SIG-M5 treated with dmso at 0.1 percent for 504 hours (cell line): ENCODE measurements around the gene SERPINE3.

Experiments used
- DNase-seq: peaks from one replicate; lab custom pipeline; 2025; ENCODE audit not compliant: unreplicated experiment; lab: John Stamatoyannopoulos, UW

Gene SERPINE3

GRCh38 chr13:51360489-51360888 is 21.0 kb downstream of the SERPINE3 start:
- no peak for DNase-seq

DNA sequence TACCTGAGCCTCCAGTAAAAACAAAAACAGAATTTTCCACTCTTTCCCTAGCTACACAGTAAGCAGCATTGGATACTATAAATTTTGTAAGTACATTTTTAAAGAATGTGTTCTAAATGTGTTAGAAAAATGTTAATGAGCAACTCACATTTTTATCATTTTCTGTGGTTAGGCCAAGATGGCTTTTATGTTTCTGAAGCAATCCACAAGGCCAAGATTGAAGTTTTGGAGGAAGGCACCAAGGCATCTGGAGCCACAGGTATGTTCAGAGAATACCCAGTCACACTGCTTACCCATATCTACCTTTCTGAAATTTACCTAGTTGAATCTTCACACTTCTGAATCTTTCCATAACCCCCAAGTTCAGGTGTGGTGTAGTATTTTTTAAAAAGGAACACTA is 21.6 kb downstream of the SERPINE3 start:
- no peak for DNase-seq

DNA sequence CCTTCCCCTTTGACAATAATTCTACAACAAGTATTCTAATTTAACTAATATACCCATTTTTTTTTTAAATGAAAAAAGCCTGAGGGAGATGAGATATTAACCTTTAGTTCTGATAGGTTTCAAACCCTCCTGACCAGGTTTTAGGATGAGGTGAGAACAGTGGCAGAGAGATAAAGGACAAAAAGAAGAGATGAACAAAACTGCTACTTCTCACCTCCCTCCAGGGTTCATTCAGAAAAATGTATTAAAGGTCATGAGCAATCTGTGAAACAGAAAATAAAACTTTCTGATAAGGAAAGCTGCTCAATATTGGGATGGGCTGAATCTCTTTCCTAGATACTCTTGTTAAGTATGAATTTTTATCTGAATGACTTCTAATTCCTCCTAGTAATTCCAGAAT is 24.1 kb downstream of the SERPINE3 start:
- DNase-seq = no peak

GRCh38 chr13:51364404-51365008 is 25.0 kb downstream of the SERPINE3 start:
- DNase-seq = no peak

DNA sequence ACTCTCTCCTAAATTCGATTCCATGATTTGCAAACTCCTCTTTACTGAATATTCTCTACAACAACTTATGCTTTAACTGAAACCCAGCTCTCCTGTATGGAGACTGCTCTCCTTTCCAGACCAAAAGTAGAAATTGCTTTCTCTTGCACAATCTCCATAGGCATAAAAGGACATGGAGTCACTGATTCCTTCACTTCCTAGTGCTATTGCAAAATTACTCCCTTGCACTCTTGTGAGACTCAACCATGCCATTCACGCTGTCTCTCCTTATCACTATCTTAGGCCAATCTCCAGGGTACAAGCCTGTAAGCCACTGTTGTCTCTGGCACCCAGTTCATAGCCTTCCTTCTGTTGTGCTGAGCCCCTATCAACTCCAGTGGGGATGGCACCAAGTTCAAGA is 30.6 kb downstream of the SERPINE3 start:
- DNase-seq = peak; percentile 59

DNA sequence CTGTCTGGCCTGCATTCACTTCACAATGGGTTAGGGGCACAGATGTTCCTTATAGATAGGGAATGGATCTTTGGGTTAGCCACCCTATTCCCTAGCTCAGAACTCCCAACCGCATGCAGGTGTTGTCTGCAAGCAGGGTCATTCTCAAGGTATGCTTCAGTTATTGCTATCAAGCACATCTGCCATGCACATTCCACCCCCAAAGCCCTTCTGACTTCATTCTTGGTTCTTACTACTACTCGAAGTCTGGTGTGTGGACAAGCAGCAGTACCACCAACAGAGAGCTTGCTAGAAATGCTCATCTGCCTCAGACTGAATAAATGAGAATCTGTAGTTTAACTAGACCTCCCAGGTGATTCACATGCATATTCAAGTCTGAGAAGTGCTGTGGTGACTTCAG is 31.3 kb downstream of the SERPINE3 start:
- no peak for DNase-seq

DNA sequence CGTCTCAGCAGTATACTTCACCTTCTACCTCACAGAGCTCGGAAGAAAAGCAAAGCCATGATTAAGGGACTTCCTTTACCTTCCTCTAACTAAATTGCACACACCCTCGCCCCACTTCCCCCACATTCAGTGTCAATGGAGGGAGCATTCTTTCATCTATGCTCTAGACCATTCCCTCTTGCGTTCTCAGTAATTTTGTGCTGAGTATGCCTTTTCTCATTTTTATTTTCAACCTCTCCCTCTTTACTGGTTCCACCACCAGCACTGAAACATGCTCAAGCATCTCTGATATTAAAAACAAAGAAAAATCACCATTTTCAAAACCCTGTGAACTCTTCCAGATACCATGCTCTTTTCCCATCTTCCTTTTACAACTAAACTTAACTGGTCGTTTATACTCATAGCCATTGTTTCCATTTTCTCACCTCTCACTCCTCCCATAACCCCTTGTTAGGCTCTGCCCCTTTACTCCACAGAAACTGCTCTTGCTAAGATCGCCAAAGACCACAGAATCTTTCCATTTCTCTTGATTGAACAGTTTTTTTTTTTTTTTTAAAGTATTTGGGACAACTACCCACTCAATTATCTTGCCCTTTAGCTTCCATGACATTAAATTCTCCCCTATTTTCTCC is 32.4 kb downstream of the SERPINE3 start:
- DNase-seq = no peak

- no peak for DNase-seq
These were observed 34.0 kb downstream of the SERPINE3 start for GRCh38 chr13:51373451-51373850.

DNA sequence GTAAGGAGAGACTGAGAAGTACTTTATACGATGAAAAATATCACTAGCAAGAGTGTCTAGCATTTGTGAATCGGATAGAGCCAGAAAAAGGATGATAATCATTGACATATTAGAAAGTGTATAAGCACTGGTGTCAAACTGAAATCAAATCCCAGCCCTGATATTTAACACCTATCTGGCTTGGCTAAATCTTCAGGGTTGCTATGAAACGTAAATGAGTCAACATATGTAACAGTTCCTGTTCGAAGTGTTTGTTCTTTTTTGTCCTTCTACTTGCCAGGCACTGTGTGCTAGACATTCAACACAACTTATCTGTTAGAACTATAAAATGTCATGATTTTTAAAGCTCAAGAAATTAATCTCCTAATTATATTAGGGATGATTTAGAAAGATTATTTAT is 40.8 kb downstream of the SERPINE3 start:
- DNase-seq = no peak

DNA sequence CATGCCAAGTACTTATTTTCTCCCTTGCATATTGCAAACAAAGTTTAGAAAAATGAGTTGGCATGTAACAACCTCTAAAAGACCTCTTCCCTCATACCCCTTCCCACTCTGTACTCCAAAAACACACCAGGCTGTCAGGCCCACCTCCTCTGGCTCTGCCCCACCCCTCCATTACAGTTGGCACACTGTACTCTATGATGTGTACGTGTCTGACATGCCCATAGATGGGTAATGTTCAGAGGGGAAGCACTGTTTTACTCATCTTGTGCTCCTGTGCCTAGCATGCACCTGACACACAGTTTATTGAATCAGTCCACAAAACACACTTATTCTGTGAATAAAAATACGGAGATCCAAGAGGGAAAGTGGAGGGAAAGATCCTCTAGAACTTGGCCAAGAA is 45.6 kb downstream of the SERPINE3 start:
- DNase-seq = no peak

DNA sequence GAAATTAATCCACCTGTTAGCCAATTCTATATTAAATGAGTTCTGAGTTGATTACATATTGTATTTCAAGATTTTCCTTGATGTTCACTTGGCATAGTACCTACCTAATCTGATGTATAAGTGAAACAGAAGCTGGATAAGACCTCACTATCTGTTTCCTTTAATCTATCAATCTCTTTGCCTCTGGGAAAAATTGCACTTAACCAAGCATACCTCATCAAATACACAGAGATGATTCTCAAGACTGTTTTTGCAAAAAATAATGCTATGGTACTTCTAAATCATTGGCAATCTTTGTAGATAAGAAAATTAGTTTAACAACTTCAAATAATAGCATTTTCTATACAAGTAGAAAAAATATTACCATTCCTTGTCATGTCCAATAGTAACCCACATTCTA is 55.2 kb downstream of the SERPINE3 start:
- no peak for DNase-seq

GRCh38 chr13:51396352-51396751 is 56.9 kb downstream of the SERPINE3 start:
- peak; percentile 81 for DNase-seq

DNA sequence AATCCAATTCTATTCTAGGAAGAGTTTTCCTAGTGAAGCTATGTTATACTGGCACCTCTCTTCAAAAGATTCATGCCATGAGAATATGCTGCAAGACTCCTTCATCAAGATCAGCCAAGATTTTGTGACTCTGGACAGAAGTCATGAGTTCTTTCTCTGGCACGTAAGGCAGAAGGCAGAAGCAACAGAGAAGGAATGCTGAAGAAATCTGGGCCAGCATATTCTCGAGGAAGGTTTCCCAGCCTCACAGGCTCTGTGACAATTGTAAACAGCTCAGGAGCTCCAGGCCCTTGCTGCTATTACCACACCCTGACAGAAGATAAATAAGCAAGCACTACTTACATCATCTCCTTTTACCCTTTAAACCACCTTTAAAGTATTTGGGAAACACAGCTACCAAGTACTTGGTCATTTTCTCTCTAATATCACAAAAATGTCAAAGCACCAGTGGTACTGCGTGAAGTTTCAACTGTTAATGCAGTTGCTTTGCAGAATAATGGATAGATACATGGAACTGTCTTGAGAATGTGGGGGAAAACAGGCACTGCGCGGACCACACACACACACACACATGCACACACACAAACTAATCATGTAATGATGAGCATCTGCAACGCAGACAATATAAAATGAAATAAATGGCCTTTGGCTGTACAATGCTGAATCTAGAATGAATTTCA is 57.9 kb downstream of the SERPINE3 start:
- no peak for DNase-seq

GRCh38 chr13:51405176-51405575 is 65.7 kb downstream of the SERPINE3 start:
- no peak for DNase-seq

DNA sequence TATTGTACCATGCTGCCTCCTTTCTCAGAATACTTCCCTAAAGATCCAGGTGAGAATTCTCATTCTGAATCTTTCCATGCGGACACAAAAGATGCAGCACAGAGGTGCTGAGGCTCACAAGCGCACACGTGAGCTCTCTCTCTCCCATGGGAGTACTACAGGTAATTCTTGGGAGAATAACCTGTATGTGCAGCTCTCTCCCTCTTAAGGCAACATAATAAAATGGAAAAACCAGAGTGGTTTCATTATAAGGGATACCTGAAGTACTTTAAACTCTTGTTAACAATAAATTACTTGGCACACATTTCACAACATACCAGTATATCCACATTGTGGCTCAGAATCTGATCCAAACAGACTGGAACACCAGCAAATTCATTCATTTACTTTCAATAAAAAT is 72.9 kb downstream of the SERPINE3 start:
- no peak for DNase-seq
